ENCODE data around the gene REXO2. TPM values are rescaled to one million over a fixed set of nuclear protein-coding genes. Genes with fewer than 3 reads are reported as not detected.

REXO2 gene
- total RNA-seq, 1 experiment from 2014 or later: 35.2 TPM

DNA sequence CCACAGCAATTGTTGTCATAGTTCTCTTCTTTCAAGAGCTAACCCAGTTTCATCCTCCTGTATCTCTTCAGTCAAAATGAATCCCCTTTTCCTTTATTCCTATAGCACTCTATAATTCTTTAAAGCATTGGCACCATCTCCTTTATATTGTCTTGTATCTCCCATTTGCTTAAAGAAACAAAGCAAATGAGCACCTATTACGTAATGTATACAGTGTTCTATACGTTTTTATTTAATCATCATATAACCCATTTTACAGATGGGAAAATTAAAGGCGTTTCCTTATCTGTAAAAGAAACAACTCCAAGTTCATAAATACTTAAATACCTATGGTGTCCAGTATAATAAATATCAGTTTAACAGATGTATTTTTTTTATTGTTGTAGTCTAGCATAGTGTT is 6.4 kb upstream of the REXO2 start:
- no peak for DNase-seq
- no peaks in the 10 kb centered on the region for H3K9me2 ChIP-seq (replicated peaks; ENCODE audit: insufficient read depth, low read length)
- no peaks in the 10 kb centered on the region for H3K27me3 ChIP-seq (ENCODE audit: low read length)
- H3K9ac ChIP-seq (ENCODE audit: low read length): no peak overlapping the region
- H3K9me3 ChIP-seq (ENCODE audit: low read length): no peaks in the 10 kb centered on the region
- no peak overlapping the region for H3K27ac ChIP-seq (ENCODE audit: low read length)
- H2AFZ ChIP-seq (ENCODE audit: low read length): no peak overlapping the region
- H3K4me2 ChIP-seq (ENCODE audit: low read depth, low read length, poor library complexity, severe bottlenecking): no peak overlapping the region
- H3K4me1 ChIP-seq (ENCODE audit: low read length): no peaks in the 10 kb centered on the region
- no peak overlapping the region for H3K4me3 ChIP-seq (ENCODE audit: low read length)
- no peaks in the 10 kb centered on the region for H3K79me2 ChIP-seq (ENCODE audit: low read length)
- no peaks in the 10 kb centered on the region for H4K20me1 ChIP-seq (ENCODE audit: insufficient read depth, low read depth, low read length)
- no peaks in the 10 kb centered on the region for H3K36me3 ChIP-seq (ENCODE audit: insufficient read depth, low read length)

DNA sequence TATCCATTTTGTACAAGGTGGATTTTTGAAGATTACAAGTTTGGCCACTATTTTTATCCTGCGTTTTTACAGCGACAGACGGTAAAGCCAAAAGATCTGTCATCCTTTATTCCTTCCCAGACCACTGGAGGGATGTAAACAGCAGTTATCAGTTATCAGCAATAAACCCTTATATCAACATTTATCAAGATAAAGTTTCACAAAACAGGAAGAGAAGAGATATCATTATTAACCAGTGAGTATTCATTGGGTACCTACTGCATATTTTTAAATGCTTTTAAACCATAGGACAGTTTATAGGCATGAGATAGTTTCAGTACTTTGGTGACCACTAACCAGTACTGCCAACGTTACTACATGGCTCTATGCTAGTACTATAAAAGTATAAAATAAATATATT is 5.9 kb upstream of the REXO2 start:
- H3K27ac ChIP-seq (ENCODE audit: low read length): no peak overlapping the region
- no peaks in the 10 kb centered on the region for H3K9me3 ChIP-seq (ENCODE audit: low read length)
- DNase-seq: no peak
- H3K9me2 ChIP-seq (replicated peaks; ENCODE audit: insufficient read depth, low read length): no peaks in the 10 kb centered on the region
- no peaks in the 10 kb centered on the region for H4K20me1 ChIP-seq (ENCODE audit: insufficient read depth, low read depth, low read length)
- H3K4me3 ChIP-seq (ENCODE audit: low read length): no peak overlapping the region
- no peaks in the 10 kb centered on the region for H3K4me1 ChIP-seq (ENCODE audit: low read length)
- H3K9ac ChIP-seq (ENCODE audit: low read length): no peak overlapping the region
- H2AFZ ChIP-seq (ENCODE audit: low read length): no peak overlapping the region
- no peaks in the 10 kb centered on the region for H3K36me3 ChIP-seq (ENCODE audit: insufficient read depth, low read length)
- H3K4me2 ChIP-seq (ENCODE audit: low read depth, low read length, poor library complexity, severe bottlenecking): no peak overlapping the region
- no peaks in the 10 kb centered on the region for H3K27me3 ChIP-seq (ENCODE audit: low read length)
- no peaks in the 10 kb centered on the region for H3K79me2 ChIP-seq (ENCODE audit: low read length)

DNA sequence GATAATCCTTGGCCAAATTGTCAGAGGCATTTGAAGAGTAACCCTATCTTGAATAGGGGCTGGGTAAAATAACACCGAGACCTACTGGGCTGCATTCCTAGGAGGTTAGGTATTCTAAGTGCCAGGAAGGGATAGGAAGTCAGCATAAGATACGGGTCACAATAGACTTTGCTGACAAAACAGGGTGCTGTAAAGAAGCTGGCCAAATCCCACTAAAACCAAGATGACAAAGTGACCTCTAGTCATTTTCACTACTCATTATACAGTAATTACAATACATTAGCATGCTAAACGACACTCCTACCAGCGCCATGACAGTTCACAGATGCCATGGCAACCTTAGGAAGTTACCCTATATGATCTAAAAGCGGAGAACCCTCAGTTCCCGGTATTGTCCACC is 964 bp upstream of the REXO2 start:
- Histone ChIP-seq H3K36me3 (ENCODE audit: insufficient read depth, low read length) (no peaks in the 10 kb centered on the region), H3K4me2 (ENCODE audit: low read depth, low read length, poor library complexity, severe bottlenecking) (no peak overlapping the region)

DNA sequence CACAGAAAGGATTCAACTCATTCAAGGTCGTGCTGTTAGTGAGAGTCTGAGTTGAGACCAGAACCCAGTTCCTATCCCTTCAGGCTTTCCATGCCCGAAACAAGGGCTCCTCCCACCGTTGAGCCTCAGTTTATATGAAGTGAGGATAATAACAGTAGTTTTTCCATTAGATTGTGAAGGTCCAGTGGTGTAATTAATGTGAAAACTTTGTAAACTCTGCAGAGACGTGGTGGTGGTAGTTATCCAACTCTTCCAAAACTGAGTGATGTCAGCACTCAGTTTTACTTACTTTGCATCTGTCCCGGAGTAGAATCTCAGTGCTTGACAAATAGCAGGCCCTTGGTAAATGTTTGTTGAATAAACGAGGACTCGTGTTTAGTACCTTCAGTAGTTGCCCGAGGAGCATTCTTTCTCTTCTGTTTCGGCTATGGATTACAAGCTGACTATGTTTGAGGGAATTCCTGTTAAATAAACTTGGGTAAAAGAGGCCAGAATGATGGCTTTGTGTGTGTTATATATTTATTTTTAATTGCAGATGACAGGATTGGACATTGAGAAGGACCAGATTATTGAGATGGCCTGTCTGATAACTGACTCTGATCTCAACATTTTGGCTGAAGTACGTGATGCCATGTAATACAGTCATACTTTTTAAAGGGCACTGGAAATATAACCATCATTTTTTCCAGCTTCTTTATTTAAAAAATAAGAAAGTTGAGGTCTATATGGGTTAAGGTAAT is 1.0 kb downstream of the REXO2 start:
- Histone ChIP-seq H3K4me1 (ENCODE audit: low read length) (peaks cover 19% of the 10 kb centered on the region), H3K9me3 (ENCODE audit: low read length) (no peaks in the 10 kb centered on the region), H3K9ac (ENCODE audit: low read length) (peak overlapping the region; percentile 83), H4K20me1 (ENCODE audit: insufficient read depth, low read depth, low read length) (no peaks in the 10 kb centered on the region), H3K27ac (ENCODE audit: low read length) (no peak overlapping the region), H3K27me3 (ENCODE audit: low read length) (no peaks in the 10 kb centered on the region), H3K4me2 (ENCODE audit: low read depth, low read length, poor library complexity, severe bottlenecking) (peak overlapping the region; percentile 81), H2AFZ (ENCODE audit: low read length) (no peak overlapping the region; the same call in 1 of the 2 replicates), H3K36me3 (ENCODE audit: insufficient read depth, low read length) (no peaks in the 10 kb centered on the region), H3K9me2 (replicated peaks; ENCODE audit: insufficient read depth, low read length) (no peaks in the 10 kb centered on the region), H3K79me2 (ENCODE audit: low read length) (peaks cover 47% of the 10 kb centered on the region), H3K4me3 (ENCODE audit: low read length) (peak overlapping the region; percentile 86)
- DNase-seq: no peak

More for the DNA sequence above, 964 bp upstream of the REXO2 start:
- Histone ChIP-seq H3K9me3 (ENCODE audit: low read length) (no peaks in the 10 kb centered on the region), H4K20me1 (ENCODE audit: insufficient read depth, low read depth, low read length) (no peaks in the 10 kb centered on the region), H3K9ac (ENCODE audit: low read length) (no peak overlapping the region), H2AFZ (ENCODE audit: low read length) (no peak overlapping the region), H3K79me2 (ENCODE audit: low read length) (peaks cover 33% of the 10 kb centered on the region), H3K9me2 (replicated peaks; ENCODE audit: insufficient read depth, low read length) (no peaks in the 10 kb centered on the region), H3K4me3 (ENCODE audit: low read length) (no peak overlapping the region), H3K27ac (ENCODE audit: low read length) (no peak overlapping the region), H3K4me1 (ENCODE audit: low read length) (peaks cover 19% of the 10 kb centered on the region), H3K27me3 (ENCODE audit: low read length) (no peaks in the 10 kb centered on the region)
- DNase-seq: no peak

DNA sequence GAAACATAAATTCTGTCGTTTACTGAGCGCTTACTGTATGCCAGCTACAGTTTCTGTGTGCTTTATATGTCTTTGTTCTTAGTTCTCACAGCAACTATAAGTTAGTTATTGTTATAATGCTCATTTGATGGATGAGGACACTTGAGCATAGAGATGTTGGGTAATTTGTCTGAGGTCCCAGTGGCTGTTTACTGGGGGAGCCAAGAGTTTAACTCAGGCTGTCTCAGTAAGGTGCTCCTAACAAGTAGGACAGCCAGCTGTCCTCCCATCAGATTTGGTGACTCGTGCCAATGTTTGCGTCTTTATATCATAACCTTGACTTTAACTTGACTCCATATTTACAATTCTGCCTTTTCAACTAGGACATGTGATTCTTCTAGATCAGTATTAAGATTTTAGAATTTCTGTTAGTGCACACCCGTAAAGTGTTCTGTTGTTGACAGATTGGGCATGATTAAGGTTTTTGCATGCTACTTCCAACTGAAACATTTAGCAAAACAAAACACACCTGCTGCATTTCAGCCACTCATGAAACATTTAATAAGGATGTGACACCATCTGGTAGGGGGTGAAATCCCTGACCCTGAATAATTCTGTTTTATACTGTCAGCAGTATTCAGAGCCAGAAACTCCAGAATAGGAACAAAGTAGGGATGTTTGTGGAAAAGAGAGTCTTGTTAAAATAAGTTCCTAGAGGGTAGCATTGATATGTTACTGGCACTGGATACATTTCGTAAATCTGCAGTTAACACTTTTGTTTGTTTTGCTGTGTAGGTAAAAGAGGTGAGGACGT is 1.9 kb downstream of the REXO2 start:
- H3K27ac ChIP-seq (ENCODE audit: low read length): no peak overlapping the region
- no peaks in the 10 kb centered on the region; the same call in 1 of the 2 replicates for H3K36me3 ChIP-seq (ENCODE audit: insufficient read depth, low read length)
- no peak for DNase-seq
- no peaks in the 10 kb centered on the region for H3K27me3 ChIP-seq (ENCODE audit: low read length)
- no peaks in the 10 kb centered on the region for H3K9me2 ChIP-seq (replicated peaks; ENCODE audit: insufficient read depth, low read length)
- H4K20me1 ChIP-seq (ENCODE audit: insufficient read depth, low read depth, low read length): no peaks in the 10 kb centered on the region
- peaks cover 47% of the 10 kb centered on the region for H3K79me2 ChIP-seq (ENCODE audit: low read length)
- no peaks in the 10 kb centered on the region for H3K9me3 ChIP-seq (ENCODE audit: low read length)
- peaks cover 19% of the 10 kb centered on the region for H3K4me1 ChIP-seq (ENCODE audit: low read length)
- H3K9ac ChIP-seq (ENCODE audit: low read length): no peak overlapping the region
- no peak overlapping the region; the same call in 1 of the 2 replicates for H3K4me3 ChIP-seq (ENCODE audit: low read length)
- no peak overlapping the region for H2AFZ ChIP-seq (ENCODE audit: low read length)
- peak overlapping the region; percentile 81 for H3K4me2 ChIP-seq (ENCODE audit: low read depth, low read length, poor library complexity, severe bottlenecking)

DNA sequence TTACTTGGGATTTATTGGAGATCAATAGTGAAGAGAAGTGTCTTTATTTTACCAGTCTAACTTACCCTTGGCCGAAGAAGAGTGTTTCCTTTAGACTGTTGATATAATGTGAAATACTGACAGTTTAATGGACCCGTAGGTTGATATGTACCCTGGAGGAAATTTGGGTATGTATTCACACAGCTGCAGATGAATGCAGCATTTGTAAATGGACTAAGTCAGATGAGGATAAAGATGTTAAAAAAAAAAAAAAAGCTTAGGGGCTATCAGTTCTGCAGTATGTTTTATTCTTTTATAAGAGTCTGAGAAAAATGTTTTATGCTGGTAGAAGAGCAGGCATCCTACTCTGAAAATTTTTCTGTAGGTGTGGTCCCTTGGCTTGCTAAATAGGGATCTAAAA is 2.7 kb downstream of the REXO2 start:
- Histone ChIP-seq H3K9ac (ENCODE audit: low read length) (no peak overlapping the region), H4K20me1 (ENCODE audit: insufficient read depth, low read depth, low read length) (no peaks in the 10 kb centered on the region), H3K4me1 (ENCODE audit: low read length) (peaks cover 19% of the 10 kb centered on the region), H2AFZ (ENCODE audit: low read length) (no peak overlapping the region), H3K9me3 (ENCODE audit: low read length) (no peaks in the 10 kb centered on the region), H3K27ac (ENCODE audit: low read length) (no peak overlapping the region), H3K9me2 (replicated peaks; ENCODE audit: insufficient read depth, low read length) (no peaks in the 10 kb centered on the region), H3K4me2 (ENCODE audit: low read depth, low read length, poor library complexity, severe bottlenecking) (no peak overlapping the region), H3K36me3 (ENCODE audit: insufficient read depth, low read length) (no peaks in the 10 kb centered on the region; the same call in 1 of the 2 replicates), H3K4me3 (ENCODE audit: low read length) (no peak overlapping the region), H3K27me3 (ENCODE audit: low read length) (no peaks in the 10 kb centered on the region), H3K79me2 (ENCODE audit: low read length) (peaks cover 47% of the 10 kb centered on the region)
- no peak for DNase-seq

DNA sequence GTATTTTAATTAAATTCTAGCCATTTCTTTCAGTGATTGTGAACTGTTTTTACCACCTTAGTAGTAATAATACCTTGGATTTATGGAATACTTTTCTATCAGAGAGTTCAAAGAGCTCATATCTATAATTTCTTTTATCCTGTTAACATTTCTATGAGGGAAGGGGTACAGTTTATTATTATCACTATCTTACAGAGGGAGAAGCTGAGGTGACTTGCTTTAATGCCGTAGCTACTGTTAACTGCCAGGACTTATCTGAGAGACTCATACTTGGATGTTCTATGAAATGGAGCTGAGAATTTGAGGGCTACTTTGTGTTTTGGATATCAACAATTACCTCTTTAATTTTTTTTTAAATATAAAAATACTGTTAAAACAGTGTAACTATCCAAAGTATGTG is 3.3 kb downstream of the REXO2 start:
- Histone ChIP-seq H3K9me2 (replicated peaks; ENCODE audit: insufficient read depth, low read length) (no peaks in the 10 kb centered on the region), H3K36me3 (ENCODE audit: insufficient read depth, low read length) (no peaks in the 10 kb centered on the region; the same call in 1 of the 2 replicates), H3K27me3 (ENCODE audit: low read length) (no peaks in the 10 kb centered on the region), H3K9ac (ENCODE audit: low read length) (no peak overlapping the region), H2AFZ (ENCODE audit: low read length) (no peak overlapping the region), H3K4me3 (ENCODE audit: low read length) (no peak overlapping the region), H3K4me2 (ENCODE audit: low read depth, low read length, poor library complexity, severe bottlenecking) (no peak overlapping the region), H3K4me1 (ENCODE audit: low read length) (peaks cover 19% of the 10 kb centered on the region), H3K79me2 (ENCODE audit: low read length) (peaks cover 47% of the 10 kb centered on the region), H3K27ac (ENCODE audit: low read length) (no peak overlapping the region), H4K20me1 (ENCODE audit: insufficient read depth, low read depth, low read length) (no peaks in the 10 kb centered on the region), H3K9me3 (ENCODE audit: low read length) (no peaks in the 10 kb centered on the region)
- no peak for DNase-seq

DNA sequence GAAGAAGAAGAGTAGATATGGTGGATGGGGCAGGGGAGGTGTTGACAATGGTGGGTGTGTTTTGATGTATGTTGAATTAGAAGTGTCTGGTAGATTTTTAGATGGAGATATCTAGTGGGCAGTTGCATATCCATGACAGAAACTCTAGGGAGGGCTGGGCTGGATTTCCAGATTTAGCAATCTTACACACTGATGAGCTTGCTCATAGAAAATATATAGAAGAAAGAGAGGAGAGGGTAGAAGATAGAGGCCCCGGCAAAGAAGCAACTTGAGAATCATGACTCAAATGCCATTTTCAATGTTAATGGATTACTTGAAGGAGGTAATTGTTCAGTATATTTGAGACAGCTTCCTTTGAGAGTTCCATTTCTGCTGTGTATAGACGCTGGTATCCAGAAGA is 8.2 kb downstream of the REXO2 start:
- no peaks in the 10 kb centered on the region for H3K27me3 ChIP-seq (ENCODE audit: low read length)
- H3K9me2 ChIP-seq (replicated peaks; ENCODE audit: insufficient read depth, low read length): no peaks in the 10 kb centered on the region
- H3K9me3 ChIP-seq (ENCODE audit: low read length): no peaks in the 10 kb centered on the region
- H2AFZ ChIP-seq (ENCODE audit: low read length): no peak overlapping the region
- no peak for DNase-seq
- no peaks in the 10 kb centered on the region for H3K4me1 ChIP-seq (ENCODE audit: low read length)
- no peak overlapping the region for H3K27ac ChIP-seq (ENCODE audit: low read length)
- H3K79me2 ChIP-seq (ENCODE audit: low read length): peaks cover 16% of the 10 kb centered on the region
- no peak overlapping the region for H3K4me3 ChIP-seq (ENCODE audit: low read length)
- H3K9ac ChIP-seq (ENCODE audit: low read length): no peak overlapping the region
- H4K20me1 ChIP-seq (ENCODE audit: insufficient read depth, low read depth, low read length): no peaks in the 10 kb centered on the region
- no peak overlapping the region for H3K4me2 ChIP-seq (ENCODE audit: low read depth, low read length, poor library complexity, severe bottlenecking)
- H3K36me3 ChIP-seq (ENCODE audit: insufficient read depth, low read length): no peaks in the 10 kb centered on the region; the same call in 1 of the 2 replicates

All from Karpas-422 (cell line).